ENCODE data around the gene PDE4DIP. TPM values are rescaled to one million over a fixed set of nuclear protein-coding genes. Genes with fewer than 3 reads are reported as not detected.
"Not testable (repeated sequence)": the region's sequence is repeated elsewhere in the genome, so short reads cannot be mapped to it uniquely, and the experiment has no call there.

Gene PDE4DIP
- total RNA-seq, 2 experiments from 2014 or later: 18.4 to 19.9 TPM

GRCh38 chr1:148885219-148885618 lies 41.0 kb downstream of the PDE4DIP start:
- H3K27me3 Mint-ChIP-seq (ENCODE audit: low read depth); CTCF ChIA-PET; H3K36me3 Mint-ChIP-seq (ENCODE audit: low read depth); intact Hi-C loops (cut with micrococcal nuclease); H3K4me1 Mint-ChIP-seq (ENCODE audit: low read depth); H3K4me3 Mint-ChIP-seq; DNase-seq; H3K9me3 Mint-ChIP-seq; H3K27ac Mint-ChIP-seq: not testable (repeated sequence)

- H3K9me3 Mint-ChIP-seq; DNase-seq; CTCF ChIA-PET; H3K4me3 Mint-ChIP-seq; H3K27me3 Mint-ChIP-seq (ENCODE audit: low read depth); H3K4me1 Mint-ChIP-seq (ENCODE audit: low read depth); intact Hi-C loops (cut with micrococcal nuclease); H3K27ac Mint-ChIP-seq; H3K36me3 Mint-ChIP-seq (ENCODE audit: low read depth): not testable (repeated sequence)
Observed at GRCh38 chr1:148886293-148886692, 42.1 kb downstream of the PDE4DIP start.

GRCh38 chr1:148888597-148888996 lies 44.4 kb downstream of the PDE4DIP start:
- DNase-seq; H3K9me3 Mint-ChIP-seq; CTCF ChIA-PET; intact Hi-C loops (cut with micrococcal nuclease); H3K4me1 Mint-ChIP-seq (ENCODE audit: low read depth); H3K4me3 Mint-ChIP-seq; H3K27me3 Mint-ChIP-seq (ENCODE audit: low read depth); H3K36me3 Mint-ChIP-seq (ENCODE audit: low read depth); H3K27ac Mint-ChIP-seq: not testable (repeated sequence)

GRCh38 chr1:148889267-148890074 lies 45.2 kb downstream of the PDE4DIP start:
- H3K9me3 Mint-ChIP-seq; H3K27me3 Mint-ChIP-seq (ENCODE audit: low read depth); H3K36me3 Mint-ChIP-seq (ENCODE audit: low read depth); CTCF ChIA-PET; DNase-seq; H3K27ac Mint-ChIP-seq; H3K4me3 Mint-ChIP-seq; H3K4me1 Mint-ChIP-seq (ENCODE audit: low read depth); intact Hi-C loops (cut with micrococcal nuclease): not testable (repeated sequence)

- H3K27ac Mint-ChIP-seq; H3K4me1 Mint-ChIP-seq (ENCODE audit: low read depth); H3K36me3 Mint-ChIP-seq (ENCODE audit: low read depth); intact Hi-C loops (cut with micrococcal nuclease); DNase-seq; H3K27me3 Mint-ChIP-seq (ENCODE audit: low read depth); CTCF ChIA-PET; H3K4me3 Mint-ChIP-seq; H3K9me3 Mint-ChIP-seq: not testable (repeated sequence)
Observed at GRCh38 chr1:148890075-148890568, 45.9 kb downstream of the PDE4DIP start.

- intact Hi-C loops (cut with micrococcal nuclease); H3K4me1 Mint-ChIP-seq (ENCODE audit: low read depth); H3K27me3 Mint-ChIP-seq (ENCODE audit: low read depth): not testable (repeated sequence)
Observed at GRCh38 chr1:148894360-148895352, 50.4 kb downstream of the PDE4DIP start.

GRCh38 chr1:148900026-148900425 lies 55.8 kb downstream of the PDE4DIP start:
- DNase-seq; H3K9me3 Mint-ChIP-seq; H3K4me3 Mint-ChIP-seq; CTCF ChIA-PET; H3K27ac Mint-ChIP-seq; intact Hi-C loops (cut with micrococcal nuclease); H3K27me3 Mint-ChIP-seq (ENCODE audit: low read depth); H3K4me1 Mint-ChIP-seq (ENCODE audit: low read depth); H3K36me3 Mint-ChIP-seq (ENCODE audit: low read depth): not testable (repeated sequence)

More at GRCh38 chr1:148894360-148895352, 50.4 kb downstream of the PDE4DIP start:
- DNase-seq; H3K4me3 Mint-ChIP-seq; H3K9me3 Mint-ChIP-seq; H3K36me3 Mint-ChIP-seq (ENCODE audit: low read depth); CTCF ChIA-PET; H3K27ac Mint-ChIP-seq: not testable (repeated sequence)

GRCh38 chr1:148900691-148901090 lies 56.5 kb downstream of the PDE4DIP start:
- CTCF ChIA-PET; H3K9me3 Mint-ChIP-seq; H3K27me3 Mint-ChIP-seq (ENCODE audit: low read depth); H3K4me3 Mint-ChIP-seq; H3K36me3 Mint-ChIP-seq (ENCODE audit: low read depth); H3K27ac Mint-ChIP-seq; intact Hi-C loops (cut with micrococcal nuclease); H3K4me1 Mint-ChIP-seq (ENCODE audit: low read depth); DNase-seq: not testable (repeated sequence)

- DNase-seq; H3K36me3 Mint-ChIP-seq (ENCODE audit: low read depth); H3K4me3 Mint-ChIP-seq; intact Hi-C loops (cut with micrococcal nuclease); H3K9me3 Mint-ChIP-seq; H3K4me1 Mint-ChIP-seq (ENCODE audit: low read depth); H3K27ac Mint-ChIP-seq; CTCF ChIA-PET; H3K27me3 Mint-ChIP-seq (ENCODE audit: low read depth): not testable (repeated sequence)
Observed at GRCh38 chr1:148901150-148901952, 57.1 kb downstream of the PDE4DIP start.

GRCh38 chr1:148901953-148902341 lies 57.7 kb downstream of the PDE4DIP start:
- intact Hi-C loops (cut with micrococcal nuclease); H3K4me1 Mint-ChIP-seq (ENCODE audit: low read depth); DNase-seq; H3K9me3 Mint-ChIP-seq; CTCF ChIA-PET; H3K27me3 Mint-ChIP-seq (ENCODE audit: low read depth); H3K4me3 Mint-ChIP-seq; H3K27ac Mint-ChIP-seq; H3K36me3 Mint-ChIP-seq (ENCODE audit: low read depth): not testable (repeated sequence)

GRCh38 chr1:148909219-148909826 lies 65.1 kb downstream of the PDE4DIP start:
- intact Hi-C loops (cut with micrococcal nuclease); H3K9me3 Mint-ChIP-seq; CTCF ChIA-PET: not testable (repeated sequence)

More at GRCh38 chr1:148909219-148909826, 65.1 kb downstream of the PDE4DIP start:
- not testable (repeated sequence) for H3K27me3 Mint-ChIP-seq (ENCODE audit: low read depth); H3K4me1 Mint-ChIP-seq (ENCODE audit: low read depth); H3K27ac Mint-ChIP-seq; DNase-seq; H3K36me3 Mint-ChIP-seq (ENCODE audit: low read depth); H3K4me3 Mint-ChIP-seq

Measured in activated naive CD4-positive, alpha-beta T cell treated with anti-CD3 and anti-CD28 coated beads for 36 hours (primary cell).